Neural progenitor cell (in vitro differentiated cells): ENCODE data around the gene PLA2G2A. TPM values are rescaled to one million over a fixed set of nuclear protein-coding genes. Genes with fewer than 3 reads are reported as not detected.

ENCODE experiments used
- DNase-seq: peaks from one replicate; pipeline ENCODE4 v3.0.0-alpha.2; 2016; ENCODE audit warnings: low spot score
- H2AFZ ChIP-seq: fragments of 200-600 bp; sonication (generic); replicated peaks from 2 replicates; pipeline ENCODE4 v1.6.1; 2016; ENCODE audit warnings: antibody characterized with exemption
- H3F3A ChIP-seq: fragments of 200-600 bp; sonication (generic); 2 replicates; pipeline ENCODE4 v1.6.1; 2016; ENCODE audit warnings: antibody characterized with exemption, low read depth
- H3K27ac ChIP-seq: fragments of 200-600 bp; sonication (generic); 2 replicates; pipeline ENCODE4 v1.5.1; 2016; ENCODE audit warnings: mild to moderate bottlenecking
- H3K27me3 ChIP-seq: fragments of 200-600 bp; sonication (generic); 2 replicates; pipeline ENCODE4 v1.6.1; 2016; ENCODE audit warnings: mild to moderate bottlenecking, moderate library complexity
- H3K36me3 ChIP-seq: fragments of 200-600 bp; sonication (generic); 2 replicates; pipeline ENCODE4 v1.5.1; 2016
- H3K4me1 ChIP-seq: fragments of 200-600 bp; sonication (generic); 2 replicates; pipeline ENCODE4 v1.6.1; 2016; ENCODE audit warnings: mixed run types
- H3K4me2 ChIP-seq: fragments of 200-600 bp; sonication (generic); 2 replicates; pipeline ENCODE4 v1.6.1; 2016
- H3K4me3 ChIP-seq: fragments of 200-600 bp; sonication (generic); 2 replicates; pipeline ENCODE4 v1.5.1; 2016
- H3K79me2 ChIP-seq: fragments of 200-600 bp; sonication (generic); 2 replicates; pipeline ENCODE4 v1.6.1; 2016; ENCODE audit warnings: low read depth
- H3K9ac ChIP-seq: fragments of 200-600 bp; sonication (generic); 2 replicates; pipeline ENCODE4 v1.6.1; 2016
- H3K9me3 ChIP-seq: fragments of 200-600 bp; sonication (generic); 2 replicates; pipeline ENCODE4 v1.5.1; 2016; ENCODE audit warnings: low read depth
- H4K20me1 ChIP-seq: fragments of 200-600 bp; sonication (generic); 2 replicates; pipeline ENCODE4 v1.6.1; 2016; ENCODE audit warnings: low read depth
- H3K27ac Mint-ChIP-seq: 3 replicates; pipeline ENCODE4 v1.8.0; 2021; ENCODE audit warnings: mixed read lengths
- H3K27me3 Mint-ChIP-seq: 2 replicates; pipeline ENCODE4 v1.8.0; 2022; ENCODE audit warnings: low read depth, mild to moderate bottlenecking, inconsistent platforms, moderate library complexity, mixed read lengths; ENCODE audit not compliant: insufficient read depth
- H3K36me3 Mint-ChIP-seq: 3 replicates; pipeline ENCODE4 v1.8.0; 2021; ENCODE audit warnings: mixed read lengths
- H3K4me1 Mint-ChIP-seq: 3 replicates; pipeline ENCODE4 v1.8.0; 2021; ENCODE audit warnings: mixed read lengths
- H3K4me3 Mint-ChIP-seq: 3 replicates; pipeline ENCODE4 v1.8.0; 2021; ENCODE audit warnings: mild to moderate bottlenecking, moderate library complexity, mixed read lengths
- H3K9me3 Mint-ChIP-seq: 3 replicates; pipeline ENCODE4 v1.8.0; 2020; ENCODE audit warnings: mixed read lengths
- CTCF ChIP-seq: fragments of 200-600 bp; sonication (generic); IDR thresholded peaks from 2 replicates; pipeline ENCODE4 v1.5.1; 2017; ENCODE audit warnings: antibody characterized with exemption, mild to moderate bottlenecking
- EZH2 ChIP-seq: fragments of 200-600 bp; sonication (generic); IDR thresholded peaks from 2 replicates; pipeline ENCODE4 v1.6.1; 2017; ENCODE audit warnings: antibody characterized with exemption, mild to moderate bottlenecking, moderate library complexity
- EZH2phosphoT487 ChIP-seq: fragments of 200-600 bp; sonication (generic); IDR thresholded peaks from 2 replicates; pipeline ENCODE4 v1.6.1; 2017; ENCODE audit warnings: antibody characterized with exemption
- total RNA-seq: library from RNA; depleted of rRNA; stranded (reverse); fragments of >200 nt; gene quantifications from 2 replicates; pipeline ENCODE4 v1.2.3, GENCODE V29; 2015; ENCODE audit warnings: low replicate concordance

Gene PLA2G2A
- total RNA-seq, 1 donor from 2014 or later: not detected

- H3K27ac Mint-ChIP-seq: no peak overlapping the region
- H3K4me3 Mint-ChIP-seq: no peak overlapping the region
- no peaks in the 10 kb centered on the region for H3K36me3 ChIP-seq
- no peaks in the 10 kb centered on the region for H3F3A ChIP-seq
- H2AFZ ChIP-seq: no peak overlapping the region
- H3K4me1 Mint-ChIP-seq: no peaks in the 10 kb centered on the region
- H3K4me3 ChIP-seq: no peak overlapping the region
- H3K4me1 ChIP-seq: no peaks in the 10 kb centered on the region
- H3K9me3 ChIP-seq: no peaks in the 10 kb centered on the region
- H3K27me3 ChIP-seq: no peaks in the 10 kb centered on the region
- H3K9me3 Mint-ChIP-seq: peaks cover 5% of the 10 kb centered on the region
- no peak overlapping the region for H3K9ac ChIP-seq
- no peaks in the 10 kb centered on the region for H4K20me1 ChIP-seq
- no peak overlapping the region for H3K4me2 ChIP-seq
- peaks cover 14% of the 10 kb centered on the region for H3K27me3 Mint-ChIP-seq
- no peaks in the 10 kb centered on the region for H3K36me3 Mint-ChIP-seq
- no peak for DNase-seq
- H3K79me2 ChIP-seq: no peaks in the 10 kb centered on the region
- TF ChIP-seq EZH2 (no peak), CTCF (no peak), EZH2phosphoT487 (no peak)
- no peak overlapping the region for H3K27ac ChIP-seq
Measured at GRCh38 chr1:19963636-19964035, 15.8 kb downstream of the PLA2G2A start.

GRCh38 chr1:19960591-19960990 is 18.8 kb downstream of the PLA2G2A start:
- Histone ChIP-seq H4K20me1 (no peaks in the 10 kb centered on the region), H3K79me2 (no peaks in the 10 kb centered on the region), H3K27me3 (no peaks in the 10 kb centered on the region), H3K4me2 (no peak overlapping the region), H3K9ac (no peak overlapping the region), H3F3A (no peaks in the 10 kb centered on the region), H3K4me1 (no peaks in the 10 kb centered on the region), H3K9me3 (no peaks in the 10 kb centered on the region), H3K4me3 (no peak overlapping the region), H3K27ac (no peak overlapping the region), H2AFZ (no peak overlapping the region), H3K36me3 (no peaks in the 10 kb centered on the region)
- Mint-ChIP-seq H3K36me3 (no peaks in the 10 kb centered on the region), H3K9me3 (peaks cover 5% of the 10 kb centered on the region), H3K4me1 (no peaks in the 10 kb centered on the region), H3K4me3 (no peak overlapping the region), H3K27ac (no peak overlapping the region), H3K27me3 (peaks cover 13% of the 10 kb centered on the region)
- DNase-seq: no peak
- TF ChIP-seq EZH2phosphoT487: no peak
- TF ChIP-seq CTCF: no peak
- TF ChIP-seq EZH2: no peak

- H3K36me3 ChIP-seq: no peaks in the 10 kb centered on the region
- Mint-ChIP-seq H3K4me3 (no peak overlapping the region), H3K27me3 (peaks cover 11% of the 10 kb centered on the region), H3K27ac (no peak overlapping the region), H3K9me3 (peaks cover 7% of the 10 kb centered on the region), H3K36me3 (no peaks in the 10 kb centered on the region), H3K4me1 (no peaks in the 10 kb centered on the region)
- H3K9me3 ChIP-seq: no peaks in the 10 kb centered on the region
- H4K20me1 ChIP-seq: no peaks in the 10 kb centered on the region
- H3K4me3 ChIP-seq: no peak overlapping the region
- peak; percentile 7 for TF ChIP-seq CTCF
- TF ChIP-seq EZH2phosphoT487: no peak
- H3K27ac ChIP-seq: no peak overlapping the region
- H3K27me3 ChIP-seq: no peaks in the 10 kb centered on the region
- H3K79me2 ChIP-seq: no peaks in the 10 kb centered on the region
- H3K9ac ChIP-seq: no peak overlapping the region
- H3K4me2 ChIP-seq: no peak overlapping the region
- no peaks in the 10 kb centered on the region for H3F3A ChIP-seq
- H2AFZ ChIP-seq: no peak overlapping the region
- DNase-seq: no peak
- H3K4me1 ChIP-seq: no peaks in the 10 kb centered on the region
Measured at GRCh38 chr1:19957779-19958178, 21.6 kb downstream of the PLA2G2A start.
